Activated CD8-positive, alpha-beta memory T cell treated with anti-CD3 and anti-CD28 coated beads for 1 hour (primary cell): ENCODE data around the gene RNF114.
"Not testable (repeated sequence)": the region's sequence is repeated elsewhere in the genome, so short reads cannot be mapped to it uniquely, and the experiment has no call there.

Experiments used
- DNase-seq, 2 donors: peaks; one replicate each; pipeline ENCODE4 v3.0.0-alpha.2; 2020; ENCODE audit warnings: low read depth in 1 of 2; ENCODE audit errors: extremely low read depth in 1 of 2

The RNF114 gene, protein sequence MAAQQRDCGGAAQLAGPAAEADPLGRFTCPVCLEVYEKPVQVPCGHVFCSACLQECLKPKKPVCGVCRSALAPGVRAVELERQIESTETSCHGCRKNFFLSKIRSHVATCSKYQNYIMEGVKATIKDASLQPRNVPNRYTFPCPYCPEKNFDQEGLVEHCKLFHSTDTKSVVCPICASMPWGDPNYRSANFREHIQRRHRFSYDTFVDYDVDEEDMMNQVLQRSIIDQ

DNA sequence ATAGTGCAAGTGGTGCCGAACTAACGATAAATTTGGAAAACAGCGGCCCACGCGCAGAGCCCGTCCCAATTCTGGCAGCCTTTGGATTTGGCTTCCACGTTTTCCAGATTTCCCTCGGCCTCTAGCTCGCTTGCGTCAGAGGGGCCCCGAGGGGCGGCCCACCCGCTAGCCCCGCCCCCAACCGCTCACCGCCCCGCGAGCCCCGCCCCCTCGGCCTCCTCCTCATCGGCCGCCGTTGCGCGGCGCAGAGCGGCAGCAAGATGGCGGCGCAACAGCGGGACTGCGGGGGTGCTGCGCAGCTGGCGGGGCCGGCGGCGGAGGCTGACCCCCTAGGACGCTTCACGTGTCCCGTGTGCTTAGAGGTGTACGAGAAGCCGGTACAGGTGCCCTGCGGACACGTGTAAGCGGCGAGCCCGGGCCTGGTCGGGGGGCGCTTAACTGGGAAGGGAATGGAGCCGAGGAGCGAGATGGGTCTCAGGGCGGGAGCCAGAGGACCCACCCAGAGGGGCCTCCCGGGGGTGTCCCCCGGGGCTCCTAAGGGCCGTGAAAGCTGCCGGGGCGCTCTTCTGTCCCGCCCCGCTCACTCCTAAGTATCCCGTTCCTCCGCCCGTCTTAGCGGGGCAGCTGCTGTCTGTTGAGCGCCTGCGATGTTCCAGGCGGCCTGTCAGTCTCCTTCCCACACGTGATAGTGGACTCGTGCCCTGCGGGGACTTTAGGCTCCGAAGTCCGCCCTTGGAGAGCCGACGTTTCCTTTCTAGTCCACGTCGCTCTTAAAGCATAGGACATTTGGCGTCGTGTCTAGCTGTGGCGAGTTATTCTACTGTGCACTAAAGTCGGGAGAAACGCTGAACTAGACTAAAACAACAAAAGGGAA is at the start of gene RNF114:
TSS of gene RNF114 (plus strand) at position 245 of the 874 bp plus-strand sequence. CDS start at position 261, 16 bp downstream.
- peak; percentile 71 to 89 for DNase-seq

DNA sequence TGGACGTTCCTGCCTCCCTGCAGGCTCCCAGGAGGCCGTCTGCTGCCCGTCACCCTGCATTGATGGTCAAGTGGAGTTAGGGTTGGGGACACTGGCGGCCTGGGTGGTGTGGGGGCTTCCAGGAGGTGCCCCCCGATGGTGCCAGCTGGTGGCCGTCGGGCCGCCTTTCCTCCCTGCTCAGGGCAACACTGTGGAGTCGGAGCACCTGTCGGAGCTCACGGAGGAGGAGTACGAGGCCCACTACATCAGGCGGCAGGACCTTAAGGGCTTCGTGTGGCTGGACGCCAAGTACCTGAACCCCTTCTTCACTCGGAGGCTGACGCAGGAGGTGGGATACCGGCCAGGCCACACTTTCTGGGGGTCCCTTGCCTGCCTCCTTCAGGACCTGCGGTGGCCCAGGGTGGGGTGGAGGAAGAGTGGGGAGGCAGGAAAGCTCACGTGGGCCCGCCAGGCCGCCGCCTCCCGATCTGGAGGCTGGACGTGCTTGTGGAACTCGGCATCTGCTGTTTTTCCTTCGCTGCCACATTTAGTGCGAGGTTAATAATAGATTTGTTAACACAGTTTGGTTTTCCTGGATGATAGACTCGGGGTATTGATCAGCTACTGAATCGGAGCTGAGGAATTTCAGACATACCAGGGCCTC is 49.5 kb upstream of the RNF114 start:
- DNase-seq: no peak

- no peak for DNase-seq
Observed at GRCh38 chr20:49887251-49888211, 48.7 kb upstream of the RNF114 start.

- DNase-seq: peak in 1 of 2 donors; percentile 18
Observed at GRCh38 chr20:49888212-49889000, 47.8 kb upstream of the RNF114 start.

GRCh38 chr20:49889001-49889934 is 46.9 kb upstream of the RNF114 start:
- no peak for DNase-seq

GRCh38 chr20:49889935-49890333 is 46.3 kb upstream of the RNF114 start:
- DNase-seq: no peak

DNA sequence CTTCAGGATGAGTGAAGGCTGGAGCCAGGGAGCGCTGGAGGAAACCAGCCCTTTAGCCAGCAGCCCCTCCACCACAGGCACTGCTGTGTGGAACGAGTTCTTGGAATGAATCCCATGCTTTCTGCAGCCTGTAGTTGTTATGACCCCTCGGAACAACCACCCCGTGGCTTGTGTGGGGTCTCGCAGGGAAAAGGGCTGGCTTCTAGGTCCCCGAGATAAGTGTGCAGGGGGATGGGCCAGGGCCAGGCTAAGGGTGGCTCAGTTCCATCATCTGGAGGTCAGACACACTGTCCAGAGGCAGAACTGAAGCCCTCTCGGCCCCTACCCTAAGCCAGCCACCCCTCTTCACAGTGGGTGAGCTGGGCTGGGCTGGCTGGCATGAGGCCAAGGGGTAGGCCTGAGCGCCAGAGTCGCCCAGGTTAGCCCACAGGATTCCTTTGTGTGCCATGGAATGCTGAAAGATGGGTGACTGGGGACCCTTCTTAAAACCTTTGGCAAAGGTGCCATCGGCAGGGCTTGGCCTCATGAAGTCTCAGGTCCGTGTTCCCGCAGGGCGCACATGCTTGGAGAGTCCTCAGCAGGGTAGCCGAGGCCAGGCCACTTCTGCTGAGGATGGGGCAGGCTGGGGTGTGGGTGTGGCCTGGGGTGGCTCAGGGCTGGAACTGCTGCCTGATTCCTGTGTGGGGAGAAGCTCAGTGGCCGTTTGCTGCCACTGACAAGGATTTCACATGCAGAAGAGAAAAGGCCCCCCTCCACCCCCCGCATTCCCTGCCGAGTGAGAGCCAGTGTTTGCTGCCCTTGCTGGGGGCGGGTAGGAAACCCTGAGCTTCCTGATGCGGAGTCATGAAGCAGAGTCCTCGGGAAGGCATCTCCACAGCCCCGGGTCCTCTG is 45.5 kb upstream of the RNF114 start:
- no peak for DNase-seq

- no peak for DNase-seq
Observed at GRCh38 chr20:49891476-49892110, 44.6 kb upstream of the RNF114 start.

DNA sequence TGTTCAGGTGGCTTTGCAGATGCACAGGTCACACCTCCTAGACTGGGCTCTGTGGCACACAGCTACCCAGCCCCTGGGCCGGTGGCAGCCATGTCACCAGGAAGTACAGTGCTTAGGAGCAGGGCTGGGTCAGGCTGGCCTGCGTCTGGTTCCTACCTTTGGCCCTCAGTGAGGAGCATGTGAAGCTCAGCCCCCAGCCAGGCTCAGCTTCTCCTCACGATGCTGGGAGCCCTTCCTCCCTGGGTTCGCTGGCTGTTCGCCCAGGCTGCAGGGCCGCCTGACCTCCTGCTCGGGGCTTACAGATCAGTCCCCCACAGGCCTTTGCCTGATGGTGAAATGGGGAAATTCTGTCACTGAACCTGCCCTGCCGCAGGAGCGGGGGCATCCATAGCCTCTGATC is 43.9 kb upstream of the RNF114 start:
- DNase-seq: no peak

- DNase-seq: no peak
Observed at GRCh38 chr20:49892817-49893216, 43.4 kb upstream of the RNF114 start.

- DNase-seq: no peak
Observed at GRCh38 chr20:49893242-49894072, 42.7 kb upstream of the RNF114 start.

GRCh38 chr20:49894073-49894470 is 42.1 kb upstream of the RNF114 start:
- DNase-seq: no peak

DNA sequence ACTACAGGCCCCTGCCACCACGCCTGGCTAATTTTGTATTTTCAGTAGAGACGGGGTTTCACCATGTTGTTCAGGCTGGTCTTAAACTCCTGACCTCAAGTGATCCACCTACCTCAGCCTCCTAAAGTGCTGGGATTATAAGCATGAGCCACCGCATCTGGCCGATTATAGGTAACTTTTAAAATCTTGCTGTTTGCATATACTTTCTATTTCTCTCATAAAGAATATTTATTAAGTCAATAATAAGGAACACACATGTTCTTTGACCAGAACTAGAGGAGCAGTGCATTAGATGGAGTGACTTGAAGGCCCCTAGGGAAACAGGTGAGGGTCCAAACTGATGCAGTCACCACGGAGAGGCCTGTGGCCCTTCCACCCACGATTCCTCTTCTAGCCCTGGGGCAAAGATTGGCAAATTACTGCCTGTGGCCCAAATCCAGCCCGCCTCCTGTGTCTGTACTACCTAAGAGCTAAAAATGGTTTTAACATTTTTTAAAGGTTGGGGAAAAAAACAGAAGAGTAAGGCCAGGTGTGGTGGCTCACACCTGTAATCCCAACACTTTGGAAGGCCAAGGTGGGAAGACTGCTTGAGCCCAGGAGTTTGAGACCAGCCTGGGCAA is 40.6 kb upstream of the RNF114 start:
- not testable (repeated sequence) for DNase-seq

DNA sequence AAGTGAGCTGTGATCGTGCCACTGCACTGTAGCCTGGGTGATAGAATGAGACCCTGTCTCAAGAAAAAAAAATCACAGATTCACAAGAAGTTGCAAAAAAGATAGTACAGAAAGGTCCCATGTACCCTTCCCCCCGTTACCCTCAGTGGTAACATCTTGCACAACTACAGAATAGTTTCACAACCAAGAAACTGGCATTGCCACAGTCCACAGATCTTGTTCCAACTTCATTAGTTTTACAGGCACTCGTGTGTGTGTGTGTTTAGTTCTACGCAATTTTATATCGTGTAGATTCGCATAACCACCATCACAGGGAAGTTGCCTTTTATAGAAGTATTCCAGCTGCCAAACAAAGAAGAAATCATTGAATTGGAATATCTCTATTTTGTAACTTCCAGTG is 40.0 kb upstream of the RNF114 start:
- DNase-seq: no peak

DNA sequence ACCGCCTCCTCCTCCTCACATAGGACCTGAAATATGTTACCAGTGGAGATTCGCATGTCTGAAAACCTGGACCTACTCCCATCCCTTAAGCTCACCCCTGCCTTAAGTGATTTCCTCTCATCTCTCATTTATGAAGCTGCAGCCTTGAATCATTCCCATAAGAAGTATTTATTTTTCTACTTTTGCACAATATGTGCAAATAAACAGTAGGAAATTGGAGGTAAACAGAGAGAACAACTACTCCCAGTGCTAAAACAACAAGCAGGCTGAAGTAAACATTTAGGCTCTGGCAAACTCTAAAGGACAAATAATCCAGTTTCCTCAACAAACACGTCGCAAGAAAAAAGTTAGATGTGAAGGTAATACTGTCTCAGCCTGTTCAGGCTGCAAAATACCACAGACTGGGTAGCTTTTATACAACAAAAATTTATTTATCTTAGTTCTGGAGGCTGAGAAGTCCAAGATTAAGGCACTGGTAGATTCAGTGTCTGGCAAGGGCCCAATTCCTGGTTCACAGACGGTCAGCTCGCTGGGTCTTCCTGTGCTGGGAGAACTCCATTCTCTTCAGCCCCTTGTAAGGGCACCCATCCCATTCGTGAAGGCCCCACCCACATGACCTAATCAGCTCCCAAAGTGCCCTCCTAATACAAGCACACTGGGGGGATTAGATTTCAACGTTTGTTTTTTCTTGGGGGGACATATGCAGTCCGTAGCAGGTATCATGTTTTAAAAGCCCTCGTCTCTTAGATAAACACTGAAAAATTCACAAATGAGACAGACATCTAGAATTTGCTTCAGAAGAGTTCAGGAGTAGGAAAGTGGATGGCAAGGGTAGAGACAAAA is 36.4 kb upstream of the RNF114 start:
- no peak for DNase-seq
